ENCODE data around the gene CGNL1.
A peak's percentile ranks its signal among the peaks of the same experiment; 100 is the strongest.

Gene CGNL1

DNA sequence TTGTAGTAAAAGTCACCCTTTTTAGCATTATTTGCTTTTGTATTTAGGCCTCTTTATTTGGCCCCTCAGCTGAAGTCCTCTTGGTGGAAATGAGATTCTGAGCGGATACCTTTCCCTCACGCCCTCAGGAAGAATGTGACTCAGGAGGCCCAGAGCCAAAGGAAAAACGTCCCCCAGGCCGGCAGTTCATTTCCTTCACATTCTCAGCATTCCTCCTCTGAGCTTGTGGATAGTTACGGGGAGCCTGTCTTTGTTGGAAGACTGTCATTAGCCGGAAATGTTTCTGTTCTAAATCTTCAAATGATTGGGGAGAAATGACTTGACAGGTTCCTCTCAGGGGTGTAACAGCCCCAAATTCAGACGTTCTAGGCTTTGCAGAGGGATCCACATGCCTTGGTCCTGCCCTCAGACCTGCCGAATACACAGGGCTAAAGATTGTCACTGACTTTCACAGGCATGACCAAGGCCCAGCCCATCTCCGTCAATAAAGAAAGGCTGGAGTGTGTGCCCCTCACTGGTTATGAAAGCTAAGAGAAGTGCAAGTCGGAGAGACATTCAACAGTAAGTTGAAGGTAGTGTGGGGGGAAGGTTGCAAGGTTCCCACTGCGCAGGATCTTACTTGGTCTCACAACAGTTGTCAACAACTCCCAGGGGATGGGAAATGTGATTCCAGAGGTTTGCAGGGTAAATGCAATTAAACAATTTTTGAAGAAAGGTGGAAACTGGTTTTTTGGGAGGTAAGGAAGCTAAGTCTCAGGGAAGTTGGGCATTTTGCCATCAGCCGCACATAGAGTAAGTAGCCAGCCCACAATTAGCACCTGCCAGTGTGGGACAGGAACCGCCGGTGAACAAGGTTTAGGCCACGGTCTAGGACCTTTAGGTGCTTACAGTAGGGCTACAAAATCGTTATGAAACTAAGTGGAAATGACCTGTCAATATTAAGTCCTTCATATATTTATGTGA, 175.7 kb downstream of the CGNL1 start:
- H3K9me3 ChIP-seq, result no peaks in the 10 kb centered on the region
- H3K27me3 ChIP-seq, result no peaks in the 10 kb centered on the region
- no peak for DNase-seq
- H3K4me3 ChIP-seq (ENCODE audit: low read depth, low read length), result no peak overlapping the region
- peaks cover 14% of the 10 kb centered on the region for H3K4me1 ChIP-seq
- TF ChIP-seq, protein P1, sequence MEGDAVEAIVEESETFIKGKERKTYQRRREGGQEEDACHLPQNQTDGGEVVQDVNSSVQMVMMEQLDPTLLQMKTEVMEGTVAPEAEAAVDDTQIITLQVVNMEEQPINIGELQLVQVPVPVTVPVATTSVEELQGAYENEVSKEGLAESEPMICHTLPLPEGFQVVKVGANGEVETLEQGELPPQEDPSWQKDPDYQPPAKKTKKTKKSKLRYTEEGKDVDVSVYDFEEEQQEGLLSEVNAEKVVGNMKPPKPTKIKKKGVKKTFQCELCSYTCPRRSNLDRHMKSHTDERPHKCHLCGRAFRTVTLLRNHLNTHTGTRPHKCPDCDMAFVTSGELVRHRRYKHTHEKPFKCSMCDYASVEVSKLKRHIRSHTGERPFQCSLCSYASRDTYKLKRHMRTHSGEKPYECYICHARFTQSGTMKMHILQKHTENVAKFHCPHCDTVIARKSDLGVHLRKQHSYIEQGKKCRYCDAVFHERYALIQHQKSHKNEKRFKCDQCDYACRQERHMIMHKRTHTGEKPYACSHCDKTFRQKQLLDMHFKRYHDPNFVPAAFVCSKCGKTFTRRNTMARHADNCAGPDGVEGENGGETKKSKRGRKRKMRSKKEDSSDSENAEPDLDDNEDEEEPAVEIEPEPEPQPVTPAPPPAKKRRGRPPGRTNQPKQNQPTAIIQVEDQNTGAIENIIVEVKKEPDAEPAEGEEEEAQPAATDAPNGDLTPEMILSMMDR (IDR thresholded peaks at IDR 0.05; ENCODE audit: low read depth, low read length), result no peak
- no peaks in the 10 kb centered on the region for H3K36me3 ChIP-seq

DNA sequence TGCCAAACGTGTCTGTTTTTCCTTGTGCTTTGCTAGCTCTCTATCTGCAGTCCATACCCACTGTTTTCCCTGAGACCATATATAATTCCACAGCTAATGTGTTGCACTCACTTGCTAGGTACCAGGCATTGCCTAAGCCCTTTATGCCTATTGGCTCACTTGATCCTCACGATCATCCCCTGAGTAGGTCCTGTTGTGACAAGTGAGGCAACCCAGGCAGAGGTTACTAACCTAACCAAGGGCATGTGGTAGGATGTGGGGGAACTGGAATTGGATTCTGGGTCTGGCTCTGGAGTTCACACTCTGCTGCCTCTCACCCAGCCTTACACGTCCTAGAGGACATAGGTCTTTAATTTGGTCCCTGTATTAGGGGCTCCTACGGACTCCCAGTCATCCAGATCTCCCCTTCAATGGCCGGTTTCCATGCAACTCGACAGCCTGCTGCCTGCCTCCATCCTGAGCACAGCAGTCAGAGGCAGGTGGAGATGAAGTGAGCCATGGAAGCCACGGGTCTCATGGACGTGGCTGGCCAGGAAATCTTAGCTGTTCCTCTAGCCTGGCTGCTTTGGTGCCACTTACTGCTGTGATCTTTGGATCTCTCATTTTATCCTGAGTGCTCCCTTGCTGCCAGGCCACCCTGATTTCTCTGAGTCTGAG, 176.5 kb downstream of the CGNL1 start:
- TF ChIP-seq, protein P1 (IDR thresholded peaks at IDR 0.05; ENCODE audit: low read depth, low read length), result no peak
- no peak for DNase-seq
- H3K4me1 ChIP-seq, result peaks cover 14% of the 10 kb centered on the region
- H3K36me3 ChIP-seq, result no peaks in the 10 kb centered on the region
- no peaks in the 10 kb centered on the region for H3K9me3 ChIP-seq
- H3K4me3 ChIP-seq (ENCODE audit: low read depth, low read length), result no peak overlapping the region
- H3K27me3 ChIP-seq, result no peaks in the 10 kb centered on the region

DNA sequence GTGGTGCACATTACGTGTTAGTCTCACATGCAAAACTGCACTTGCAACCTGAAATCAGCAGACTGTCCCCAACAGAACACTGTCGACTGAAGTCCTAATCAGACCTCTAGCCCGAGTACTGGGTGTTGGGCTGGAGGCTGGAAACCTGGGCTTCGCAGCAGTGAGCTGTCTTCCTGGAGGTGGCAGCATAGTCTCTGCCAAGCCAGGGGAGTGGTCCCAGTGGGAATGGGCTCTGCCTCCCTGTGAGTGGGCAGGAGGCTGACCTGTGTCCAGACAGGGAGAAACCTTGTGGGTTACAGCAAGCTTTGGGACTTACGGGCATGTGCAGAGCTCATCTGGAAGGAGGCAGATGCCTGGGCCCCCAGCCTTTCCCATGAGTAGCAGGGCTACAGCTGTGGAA, 177.2 kb downstream of the CGNL1 start:
- TF ChIP-seq, protein P1 (IDR thresholded peaks at IDR 0.05; ENCODE audit: low read depth, low read length), result peak; percentile 25
- DNase-seq, result no peak
- H3K4me3 ChIP-seq (ENCODE audit: low read depth, low read length), result no peak overlapping the region
- H3K36me3 ChIP-seq, result no peaks in the 10 kb centered on the region
- H3K27me3 ChIP-seq, result no peaks in the 10 kb centered on the region
- no peaks in the 10 kb centered on the region for H3K9me3 ChIP-seq
- H3K4me1 ChIP-seq, result peaks cover 14% of the 10 kb centered on the region

- TF ChIP-seq, protein P1 (IDR thresholded peaks at IDR 0.05; ENCODE audit: low read depth, low read length), result no peak
- H3K27me3 ChIP-seq, result no peaks in the 10 kb centered on the region
- H3K4me1 ChIP-seq, result peaks cover 14% of the 10 kb centered on the region
- H3K9me3 ChIP-seq, result no peaks in the 10 kb centered on the region
- peak; percentile 69 for DNase-seq
- H3K4me3 ChIP-seq (ENCODE audit: low read depth, low read length), result no peak overlapping the region
- H3K36me3 ChIP-seq, result no peaks in the 10 kb centered on the region
These were observed 177.9 kb downstream of the CGNL1 start for GRCh38 chr15:57554063-57554811.

DNA sequence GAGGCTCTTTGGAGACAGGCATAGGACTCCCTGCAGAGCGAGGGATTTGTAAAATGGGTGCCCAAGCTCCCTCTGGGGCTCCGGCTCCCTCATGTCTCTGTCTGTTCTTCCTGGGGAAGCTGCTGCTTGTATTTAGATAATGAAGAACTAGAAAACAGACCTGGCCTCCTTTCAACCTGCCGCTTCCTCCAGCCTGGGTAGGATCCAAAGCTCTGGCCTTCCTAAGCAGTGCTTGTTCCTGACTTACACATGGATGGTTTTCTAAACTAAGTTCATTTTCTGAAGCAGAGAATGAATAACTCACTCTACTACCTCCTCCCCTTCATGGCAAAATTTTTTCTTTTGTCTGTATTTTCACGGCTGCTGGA, 178.5 kb downstream of the CGNL1 start:
- Histone ChIP-seq H3K36me3 (no peaks in the 10 kb centered on the region), H3K4me3 (ENCODE audit: low read depth, low read length) (no peak overlapping the region), H3K4me1 (peaks cover 14% of the 10 kb centered on the region), H3K9me3 (no peaks in the 10 kb centered on the region), H3K27me3 (no peaks in the 10 kb centered on the region)
- DNase-seq, result no peak
- TF ChIP-seq, protein P1 (IDR thresholded peaks at IDR 0.05; ENCODE audit: low read depth, low read length), result no peak
